ENCODE data around the gene VIPR2. TPM values are rescaled to one million over a fixed set of nuclear protein-coding genes. Genes with fewer than 3 reads are reported as not detected.

VIPR2 gene
- total RNA-seq, 1 donor from 2014 or later, result 2.0 TPM

- intact Hi-C loops (cut with DNase I), result no loop called here
- DNase-seq (ENCODE audit: low spot score) (peak; percentile 63), ATAC-seq (peak; percentile 84)
These were observed 45.6 kb downstream of the VIPR2 start for GRCh38 chr7:159098811-159099655.

- peak; percentile 36 for DNase-seq (ENCODE audit: low spot score)
- intact Hi-C loops (cut with DNase I), result no loop called here
These were observed 46.3 kb downstream of the VIPR2 start for GRCh38 chr7:159098424-159098786.

GRCh38 chr7:159097661-159098423 is 46.8 kb downstream of the VIPR2 start:
- ATAC-seq (no peak), DNase-seq (ENCODE audit: low spot score) (peak; percentile 49)
- intact Hi-C loops (cut with DNase I), result no loop called here

More at GRCh38 chr7:159098424-159098786, 46.3 kb downstream of the VIPR2 start:
- peak; percentile 7 for ATAC-seq

GRCh38 chr7:159096736-159097581 is 47.7 kb downstream of the VIPR2 start:
- ATAC-seq (peak; percentile 13), DNase-seq (ENCODE audit: low spot score) (peak; percentile 40)
- intact Hi-C loops (cut with DNase I), result no loop called here

GRCh38 chr7:159095979-159096411 is 48.7 kb downstream of the VIPR2 start:
- no peak for ATAC-seq
- intact Hi-C loops (cut with DNase I), result no loop called here

GRCh38 chr7:159094919-159095915 is 49.5 kb downstream of the VIPR2 start:
- intact Hi-C loops (cut with DNase I), result no loop called here
- ATAC-seq (no peak), DNase-seq (ENCODE audit: low spot score) (peak; percentile 42)

More at GRCh38 chr7:159095979-159096411, 48.7 kb downstream of the VIPR2 start:
- DNase-seq (ENCODE audit: low spot score), result peak; percentile 35

- DNase-seq (ENCODE audit: low spot score) (no peak), ATAC-seq (no peak)
- intact Hi-C loops (cut with DNase I), result no loop called here
These were observed 50.5 kb downstream of the VIPR2 start for GRCh38 chr7:159094023-159094740.

GRCh38 chr7:159093351-159093971 is 51.2 kb downstream of the VIPR2 start:
- intact Hi-C loops (cut with DNase I), result no loop called here
- ATAC-seq (no peak), DNase-seq (ENCODE audit: low spot score) (no peak)

GRCh38 chr7:159092701-159093121 is 52.0 kb downstream of the VIPR2 start:
- no peak for DNase-seq (ENCODE audit: low spot score)
- ATAC-seq, result no peak
- intact Hi-C loops (cut with DNase I), result no loop called here

- no peak for ATAC-seq
- intact Hi-C loops (cut with DNase I), result no loop called here
These were observed 52.9 kb downstream of the VIPR2 start for GRCh38 chr7:159091480-159092475.

GRCh38 chr7:159091041-159091440 is 53.6 kb downstream of the VIPR2 start:
- ATAC-seq, result no peak
- intact Hi-C loops (cut with DNase I), result no loop called here
- no peak for DNase-seq (ENCODE audit: low spot score)

More at GRCh38 chr7:159091480-159092475, 52.9 kb downstream of the VIPR2 start:
- DNase-seq (ENCODE audit: low spot score), result no peak

- ATAC-seq (no peak), DNase-seq (ENCODE audit: low spot score) (peak; percentile 38)
- intact Hi-C loops (cut with DNase I), result no loop called here
These were observed 56.4 kb downstream of the VIPR2 start for GRCh38 chr7:159088016-159088865.

- intact Hi-C loops (cut with DNase I), result no loop called here
- no peak for DNase-seq (ENCODE audit: low spot score)
- ATAC-seq, result no peak
These were observed 58.3 kb downstream of the VIPR2 start for GRCh38 chr7:159086301-159086925.

- ATAC-seq (peak; percentile 20), DNase-seq (ENCODE audit: low spot score) (peak; percentile 49)
- intact Hi-C loops (cut with DNase I), result no loop called here
These were observed 60.4 kb downstream of the VIPR2 start for GRCh38 chr7:159084069-159084801.

Data from sciatic nerve (tissue), 2 donors.